ENCODE measurements around the gene RTN4RL2.

RTN4RL2 gene

DNA sequence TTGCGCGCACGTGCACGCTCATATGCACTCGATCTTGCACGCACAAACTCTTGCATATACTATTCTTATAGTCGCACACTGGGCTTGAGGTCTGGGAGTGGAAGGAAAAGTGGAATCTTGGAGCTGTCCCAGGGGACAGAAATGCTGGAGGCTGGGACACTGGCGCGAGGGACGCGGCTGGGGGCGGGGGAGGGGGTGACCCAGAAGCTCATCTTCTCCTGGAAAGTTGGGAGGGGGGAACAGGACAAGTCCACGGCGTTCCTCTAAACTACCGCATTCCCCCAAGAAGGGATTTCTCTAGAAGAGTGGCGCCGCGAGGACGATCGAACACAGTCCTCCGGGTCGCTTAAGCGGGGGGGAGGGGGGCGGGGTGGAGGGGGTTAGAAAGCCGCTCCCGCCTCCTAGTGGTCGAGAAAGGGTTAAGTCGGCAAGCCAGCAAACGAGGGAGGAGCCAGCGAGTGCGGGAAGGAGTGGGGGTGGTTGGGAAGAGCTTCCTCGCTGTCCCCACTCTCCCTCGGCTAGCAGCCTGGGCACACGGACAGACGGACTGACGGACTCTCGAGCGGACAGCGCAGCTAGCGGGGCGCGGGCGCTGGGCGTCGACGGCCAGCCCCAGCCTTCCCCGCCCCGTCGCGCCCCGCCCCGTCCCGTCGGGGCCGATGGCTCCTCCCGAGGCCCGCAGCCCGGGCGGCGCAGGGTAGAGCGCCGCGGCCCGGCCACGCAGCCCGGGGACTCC is at the start of gene RTN4RL2:
RTN4RL2 (plus strand) TSS at position 507 of the 736 bp plus-strand sequence. CDS start 338 bp downstream, outside the sequence.
- DNase-seq (ENCODE audit: low spot score) = peak; percentile 74

DNA sequence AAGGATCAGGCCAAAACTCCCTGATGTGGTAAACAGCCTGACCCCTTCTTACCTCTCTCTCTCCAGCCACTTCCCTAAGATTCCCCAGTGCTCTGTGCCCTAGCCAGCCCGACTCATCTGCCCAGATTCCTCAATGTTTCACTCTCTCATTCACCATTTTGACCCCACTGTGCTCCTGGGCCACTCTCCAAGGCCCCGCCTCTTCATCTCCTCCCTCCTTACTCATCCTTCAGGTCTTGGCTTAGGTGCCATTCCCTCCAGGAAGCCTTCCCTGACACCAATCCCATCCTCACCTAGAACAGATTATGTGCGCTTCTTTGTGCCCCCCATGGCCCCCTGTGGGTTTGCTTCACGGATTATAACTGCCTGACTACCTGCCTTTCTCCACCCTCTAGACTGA is 46.6 kb upstream of the RTN4RL2 start:
- DNase-seq (ENCODE audit: low spot score) = no peak

DNA sequence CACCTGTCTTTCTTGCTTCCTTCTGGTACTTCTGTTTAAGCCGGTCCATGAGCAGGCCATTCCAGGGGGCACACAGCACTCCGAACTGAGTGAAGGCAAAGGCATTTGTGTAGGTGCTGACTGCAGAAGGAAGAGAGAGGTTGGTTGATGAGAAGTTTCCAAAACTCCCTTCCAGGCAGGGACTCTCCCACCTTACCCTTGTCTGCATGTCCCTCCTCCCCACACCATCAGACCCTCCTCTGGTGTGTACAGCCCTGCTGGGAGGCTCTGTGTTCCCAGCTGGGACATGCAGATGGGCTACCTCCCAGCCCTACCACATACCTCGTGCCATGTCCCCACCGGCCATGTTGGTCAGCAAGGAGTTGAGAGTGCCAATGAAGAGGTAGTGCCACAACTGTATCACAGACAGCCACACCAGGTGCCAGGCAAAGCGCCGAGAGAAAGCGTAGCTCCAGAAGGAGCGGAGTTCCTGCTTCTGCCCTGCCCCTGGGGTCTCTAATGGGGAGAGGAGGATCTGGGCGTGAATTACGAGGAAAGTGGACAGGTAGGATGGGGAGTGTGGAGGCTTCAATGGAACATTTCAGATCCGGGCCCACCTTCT is 45.6 kb upstream of the RTN4RL2 start:
- no peak for DNase-seq (ENCODE audit: low spot score)

DNA sequence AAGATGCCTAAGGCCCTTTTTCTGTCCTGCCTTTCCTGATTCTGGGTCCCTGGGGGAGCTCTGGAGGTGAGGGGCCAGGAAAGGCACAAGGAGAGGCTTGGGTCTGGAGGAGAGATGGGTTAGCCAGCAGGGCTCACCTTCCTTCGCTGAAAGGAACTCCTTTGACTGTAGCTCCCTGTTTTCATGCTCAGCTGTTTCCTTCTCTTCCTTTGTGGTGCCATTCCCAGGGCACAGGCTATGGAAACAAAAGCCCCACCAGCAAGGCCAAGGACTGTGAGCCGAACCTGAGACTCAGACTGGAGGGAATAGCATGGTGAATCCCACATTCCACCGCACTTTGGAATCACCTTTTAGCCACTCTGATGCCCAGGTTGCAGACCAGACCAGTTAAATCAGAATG is 43.9 kb upstream of the RTN4RL2 start:
- no peak for DNase-seq (ENCODE audit: low spot score)

DNA sequence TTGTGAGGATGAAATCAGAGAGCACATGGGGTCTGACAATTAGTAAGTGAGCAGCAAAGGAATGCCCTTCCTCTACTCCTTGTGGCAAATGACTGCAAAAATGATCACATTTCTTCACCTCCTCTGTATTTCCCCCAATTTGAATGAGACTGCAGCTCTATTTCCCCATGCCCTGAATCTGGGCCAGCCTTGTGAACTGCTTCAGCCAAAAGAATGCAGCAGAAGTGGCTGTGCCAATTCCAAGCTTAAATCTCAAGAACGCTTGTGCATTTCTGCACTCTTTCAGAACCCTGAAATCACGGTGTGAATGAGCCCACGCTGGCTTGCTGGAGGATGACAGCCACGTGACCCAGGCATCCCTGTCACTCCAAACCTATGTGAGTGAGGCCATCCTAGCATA is 43.3 kb upstream of the RTN4RL2 start:
- DNase-seq (ENCODE audit: low spot score) = no peak

DNA sequence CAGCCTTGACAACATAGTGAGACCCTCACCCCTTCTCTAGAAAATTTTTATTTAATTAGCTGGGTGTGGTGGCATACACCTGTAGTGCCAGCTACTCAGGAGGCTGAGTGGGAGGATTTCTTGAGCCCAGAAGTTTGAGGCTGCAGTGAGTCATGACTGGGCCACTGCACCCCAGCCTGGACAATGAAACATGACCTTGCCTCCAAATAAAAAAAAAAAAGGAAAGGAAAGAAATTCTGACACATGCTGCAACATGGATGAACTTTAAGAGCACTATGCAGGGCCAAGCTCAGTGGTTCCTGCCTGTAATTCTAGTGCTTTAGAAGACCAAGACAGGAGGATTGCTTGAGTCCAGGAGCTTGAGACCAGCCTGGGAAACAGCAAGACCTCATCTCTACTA is 42.2 kb upstream of the RTN4RL2 start:
- no peak for DNase-seq (ENCODE audit: low spot score)

GRCh38 chr11:57419146-57419545 is 41.2 kb upstream of the RTN4RL2 start:
- no peak for DNase-seq (ENCODE audit: low spot score)

- no peak for DNase-seq (ENCODE audit: low spot score)
Observed at GRCh38 chr11:57421066-57421465, 39.3 kb upstream of the RTN4RL2 start.

- no peak for DNase-seq (ENCODE audit: low spot score)
Observed at GRCh38 chr11:57421805-57422204, 38.5 kb upstream of the RTN4RL2 start.

- DNase-seq (ENCODE audit: low spot score) = no peak
Observed at GRCh38 chr11:57422669-57423068, 37.7 kb upstream of the RTN4RL2 start.

DNA sequence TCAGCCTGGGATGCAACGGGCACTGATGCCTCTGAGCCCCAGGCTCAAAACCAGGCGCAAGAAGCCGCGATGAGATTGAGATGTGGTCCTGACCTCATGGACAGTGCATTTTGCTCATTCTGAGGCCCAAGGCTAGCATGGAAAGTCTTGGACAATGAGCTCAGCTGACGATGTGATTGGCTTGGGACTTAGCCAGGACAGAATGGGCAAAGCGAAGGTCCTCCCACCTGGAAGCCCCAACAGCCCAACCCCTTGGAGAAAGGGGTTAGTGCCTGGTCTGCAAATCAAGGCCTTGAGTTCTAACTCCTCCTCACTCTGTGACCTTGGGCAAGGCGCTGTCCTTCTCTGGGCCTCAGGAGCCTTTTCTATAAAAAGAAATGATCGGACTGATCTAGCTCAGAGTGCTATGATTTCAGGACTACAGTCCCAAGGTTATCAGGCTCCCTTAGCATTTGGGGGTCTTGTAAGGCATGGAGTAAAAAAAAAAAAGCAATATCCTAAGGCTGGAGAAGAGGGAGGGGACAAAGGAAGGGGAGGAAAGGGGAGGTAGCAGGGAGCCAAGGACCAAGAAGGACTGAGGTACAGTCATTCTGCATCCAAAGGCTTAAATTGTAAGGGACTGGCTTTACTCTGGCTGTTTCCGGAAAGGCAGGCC is 36.1 kb upstream of the RTN4RL2 start:
- DNase-seq (ENCODE audit: low spot score) = no peak

GRCh38 chr11:57424792-57425564 is 35.4 kb upstream of the RTN4RL2 start:
- DNase-seq (ENCODE audit: low spot score) = no peak

GRCh38 chr11:57425565-57426438 is 34.5 kb upstream of the RTN4RL2 start:
- no peak for DNase-seq (ENCODE audit: low spot score)

- DNase-seq (ENCODE audit: low spot score) = peak; percentile 2
Observed at GRCh38 chr11:57426439-57426928, 33.8 kb upstream of the RTN4RL2 start.

DNA sequence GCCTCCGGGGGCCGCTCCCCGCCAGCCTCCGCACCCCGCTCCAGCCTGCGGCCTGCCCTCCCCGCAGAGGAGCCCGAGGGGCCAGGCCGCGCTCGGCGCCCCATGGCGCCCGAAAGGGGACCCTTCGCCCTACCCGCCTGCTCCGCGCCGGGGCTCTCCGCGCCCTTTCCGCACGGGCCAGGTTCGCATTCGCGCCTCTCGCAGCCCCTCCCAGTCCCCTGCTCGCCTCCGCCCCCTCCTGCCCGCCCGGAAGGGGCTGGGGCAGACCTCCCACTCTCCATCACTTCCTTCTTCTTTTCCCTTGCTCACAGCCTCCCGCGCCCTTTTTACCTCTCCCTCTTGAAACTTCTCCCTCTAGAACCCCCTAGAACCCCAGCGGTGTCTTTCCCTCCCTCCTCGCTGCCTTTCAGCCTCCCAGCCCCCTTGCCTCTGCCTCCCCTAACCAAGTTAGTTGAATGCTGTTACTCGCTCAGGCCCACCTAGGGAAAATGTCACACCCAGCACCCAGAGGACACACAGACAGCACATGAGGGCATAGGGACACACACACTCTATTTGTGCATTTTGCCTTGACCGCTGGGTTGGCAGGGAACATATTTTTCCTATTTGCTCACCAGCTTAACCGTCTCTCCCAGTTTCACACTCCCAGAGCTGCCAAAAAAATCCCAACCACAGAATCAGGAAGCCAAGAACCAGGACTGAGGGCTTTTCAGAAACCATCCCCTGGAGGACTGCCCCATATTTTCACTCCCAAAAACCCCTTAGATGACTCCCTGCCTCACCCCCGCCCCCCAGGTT is 33.2 kb upstream of the RTN4RL2 start, which contains the start of gene SLC43A3:
SLC43A3 (minus strand) TSS at position 193 of the 798 bp plus-strand sequence. CDS start 949 bp downstream, outside the sequence.
- DNase-seq (ENCODE audit: low spot score) = peak; percentile 16

DNA sequence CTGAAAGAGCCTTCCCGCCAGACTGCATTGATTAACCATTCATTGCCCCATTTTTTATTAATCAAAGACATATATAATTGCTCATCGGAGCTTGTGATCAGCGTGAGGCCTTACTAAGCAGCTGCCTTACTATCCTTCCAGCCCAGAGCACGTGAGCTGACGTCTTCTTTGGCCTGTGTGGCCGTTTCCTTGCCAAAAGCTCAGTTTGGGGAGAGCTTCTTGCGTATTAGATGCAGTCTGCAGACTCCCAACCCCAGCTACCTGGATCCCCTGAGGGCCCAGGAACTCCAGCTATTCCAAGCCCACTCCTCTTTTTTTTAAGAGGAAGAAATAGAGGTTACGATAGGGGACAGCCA is 32.6 kb upstream of the RTN4RL2 start:
- DNase-seq (ENCODE audit: low spot score) = no peak

GRCh38 chr11:57428643-57429042 is 31.7 kb upstream of the RTN4RL2 start:
- DNase-seq (ENCODE audit: low spot score) = no peak

GRCh38 chr11:57429946-57430345 is 30.4 kb upstream of the RTN4RL2 start:
- no peak for DNase-seq (ENCODE audit: low spot score)

DNA sequence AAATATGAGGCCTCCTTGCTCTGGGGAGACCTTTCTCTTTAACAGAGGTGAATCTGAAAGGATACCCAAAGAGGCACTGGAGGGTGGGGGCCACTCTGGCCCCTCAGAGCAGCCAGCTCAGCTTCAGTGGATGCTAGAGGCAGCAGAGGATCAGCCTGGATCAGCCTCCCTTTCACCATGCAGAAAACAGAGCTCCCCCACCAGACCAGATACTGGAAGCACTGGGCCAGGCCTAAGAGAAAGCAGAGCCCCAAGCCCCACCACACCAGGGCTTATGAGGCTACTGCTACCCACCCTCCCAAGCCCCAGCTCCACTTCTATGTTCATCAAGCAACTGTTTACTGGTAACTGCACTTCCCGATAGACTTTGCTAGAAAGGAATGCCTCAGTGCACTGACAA is 29.4 kb upstream of the RTN4RL2 start:
- no peak for DNase-seq (ENCODE audit: low spot score)

- no peak for DNase-seq (ENCODE audit: low spot score)
Observed at GRCh38 chr11:57432149-57432561, 28.2 kb upstream of the RTN4RL2 start.

Measured in LoVo (cell line).